ACC112 (cell line): ENCODE measurements around the gene SLC38A8.

Experiments used
- H2AFZ ChIP-seq: fragments of 200-600 bp; sonication (generic); one replicate; pipeline ENCODE4 v1.6.0; 2017; ENCODE audit warnings: antibody characterized with exemption, low read length; ENCODE audit not compliant: unreplicated experiment
- H3K27ac ChIP-seq: fragments of 200-600 bp; sonication (generic); 2 replicates; pipeline ENCODE4 v1.5.1; 2014; ENCODE audit warnings: low read depth, mild to moderate bottlenecking, antibody characterized with exemption, low read length, moderate library complexity
- H3K27me3 ChIP-seq: fragments of 200-600 bp; sonication (generic); 2 replicates; pipeline ENCODE4 v1.6.1; 2014; ENCODE audit warnings: mild to moderate bottlenecking, antibody characterized with exemption, low read length, moderate library complexity, mixed read lengths; ENCODE audit not compliant: insufficient read depth
- H3K36me3 ChIP-seq: fragments of 200-600 bp; sonication (generic); 2 replicates; pipeline ENCODE4 v1.6.1; 2016; ENCODE audit warnings: mild to moderate bottlenecking, antibody characterized with exemption, low read length, moderate library complexity, mixed read lengths; ENCODE audit not compliant: insufficient read depth
- H3K4me1 ChIP-seq: fragments of 200-600 bp; sonication (generic); one replicate; pipeline ENCODE4 v1.6.1; 2016; ENCODE audit warnings: low read length, mixed read lengths; ENCODE audit not compliant: insufficient read depth, unreplicated experiment, control insufficient read depth
- H3K4me3 ChIP-seq: fragments of 200-600 bp; sonication (generic); 2 replicates; pipeline ENCODE4 v1.5.1; 2014; ENCODE audit warnings: mild to moderate bottlenecking, low read depth, low read length
- H3K79me2 ChIP-seq: fragments of 200-600 bp; sonication (generic); one replicate; pipeline ENCODE4 v1.6.0; 2016; ENCODE audit warnings: low read length; ENCODE audit not compliant: control insufficient read depth, unreplicated experiment, insufficient read depth

Gene SLC38A8

DNA sequence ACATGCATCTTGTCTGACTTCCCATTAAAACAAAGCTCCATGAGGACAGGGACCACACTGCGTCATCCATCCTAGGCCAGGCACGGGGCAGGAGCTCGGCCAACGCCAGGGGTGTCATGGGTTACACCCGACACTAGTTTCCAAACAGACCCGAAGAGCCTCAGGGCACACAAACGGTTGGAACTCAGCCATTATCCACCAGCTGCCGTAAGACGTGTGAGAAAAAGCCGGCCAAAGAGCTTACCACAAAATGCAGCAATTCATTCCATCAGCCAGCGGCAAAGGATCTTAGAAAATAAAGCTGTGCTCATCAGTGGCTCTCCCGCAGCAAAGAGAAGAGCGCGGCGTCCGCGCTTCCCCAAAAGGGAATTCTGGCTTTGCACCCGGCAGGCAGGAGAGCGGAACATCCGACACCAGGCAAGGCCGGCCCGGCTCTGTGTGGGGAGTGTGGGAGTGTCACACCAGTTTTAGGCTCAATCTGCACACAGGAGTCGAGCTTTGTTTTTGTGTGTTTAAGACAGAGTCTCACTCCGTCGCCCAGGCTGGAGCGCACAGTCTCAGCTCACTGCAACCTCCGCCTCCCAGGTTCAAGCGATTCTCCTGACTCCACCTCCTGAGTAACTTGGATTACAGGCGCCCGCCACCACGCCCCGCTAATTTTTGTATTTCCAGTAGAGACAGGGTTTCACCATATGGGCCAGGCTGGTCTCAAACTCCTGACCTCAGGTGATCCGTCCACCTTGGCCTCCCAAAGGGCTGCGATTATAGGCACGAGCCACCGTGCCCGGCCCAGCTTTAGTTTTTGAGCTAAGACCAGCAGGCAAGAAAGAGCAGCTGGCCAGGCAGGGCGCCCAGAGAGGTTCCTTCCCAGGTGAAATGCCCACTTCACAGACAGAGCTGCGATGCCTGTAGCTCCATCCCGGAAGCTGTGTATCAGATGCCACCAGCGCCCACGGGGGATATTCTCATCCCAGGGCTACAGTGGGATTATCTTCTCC, 1.5 kb downstream of the SLC38A8 start:
- no peaks in the 10 kb centered on the region for H3K4me1 ChIP-seq
- H3K4me3 ChIP-seq: no peak overlapping the region
- no peaks in the 10 kb centered on the region for H3K36me3 ChIP-seq
- no peak overlapping the region for H3K27ac ChIP-seq
- no peaks in the 10 kb centered on the region for H3K79me2 ChIP-seq
- H3K27me3 ChIP-seq: peaks cover 40% of the 10 kb centered on the region
- H2AFZ ChIP-seq: no peak overlapping the region

DNA sequence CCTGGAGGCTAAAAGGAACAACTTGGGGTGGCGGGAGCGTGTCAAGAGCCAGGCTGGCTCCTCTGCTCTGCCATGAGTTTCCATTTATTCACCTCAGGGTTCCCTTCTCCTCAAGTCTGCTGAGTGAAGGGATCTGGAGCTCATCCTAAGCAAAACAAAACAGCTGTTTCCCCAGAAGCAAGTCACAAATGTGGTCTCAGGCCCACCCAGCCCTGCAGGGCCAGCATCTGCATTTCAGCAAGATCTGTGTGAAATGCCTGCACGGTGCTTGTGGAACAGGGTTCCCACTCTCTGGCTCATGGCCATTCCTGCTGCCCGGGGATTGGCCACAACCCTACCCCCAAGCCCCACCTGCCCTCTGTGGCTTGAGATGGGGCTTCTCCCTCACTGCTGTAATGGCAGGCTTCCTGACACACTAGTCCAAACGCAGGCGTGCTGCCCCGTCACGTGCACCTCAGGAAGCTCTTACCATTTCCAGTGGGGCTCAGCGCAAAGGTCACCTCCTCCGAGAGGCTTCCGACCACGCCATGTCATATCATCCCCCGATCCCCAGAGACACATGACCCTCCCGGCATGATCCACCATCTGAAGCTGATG, 2.3 kb downstream of the SLC38A8 start:
- no peak overlapping the region for H3K4me3 ChIP-seq
- H3K27me3 ChIP-seq: peaks cover 45% of the 10 kb centered on the region
- no peak overlapping the region for H2AFZ ChIP-seq
- no peak overlapping the region for H3K27ac ChIP-seq
- no peaks in the 10 kb centered on the region for H3K36me3 ChIP-seq
- H3K79me2 ChIP-seq: no peaks in the 10 kb centered on the region
- H3K4me1 ChIP-seq: no peaks in the 10 kb centered on the region

DNA sequence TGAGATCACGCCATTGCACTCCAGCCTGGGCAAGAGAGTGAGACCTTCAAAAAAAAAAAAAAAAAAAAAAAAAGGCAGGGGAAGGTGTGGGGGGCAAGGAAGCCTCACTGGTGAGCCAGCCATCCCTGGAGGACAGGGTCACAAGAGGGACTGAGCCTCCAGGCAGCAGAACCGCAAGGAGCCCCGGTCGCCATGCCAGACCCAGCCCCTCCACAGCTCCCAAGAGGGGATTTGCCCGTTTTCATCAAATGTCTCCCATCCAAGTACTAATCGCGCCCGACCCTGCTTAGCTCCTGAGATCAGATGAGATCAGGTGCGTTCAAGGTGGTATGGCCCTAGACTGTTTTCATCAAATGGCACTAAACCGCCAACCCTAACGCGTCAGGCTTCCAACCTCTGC, 2.9 kb downstream of the SLC38A8 start:
- H3K4me1 ChIP-seq: no peaks in the 10 kb centered on the region
- H2AFZ ChIP-seq: no peak overlapping the region
- peaks cover 45% of the 10 kb centered on the region for H3K27me3 ChIP-seq
- no peak overlapping the region for H3K27ac ChIP-seq
- H3K79me2 ChIP-seq: no peaks in the 10 kb centered on the region
- H3K4me3 ChIP-seq: no peak overlapping the region
- no peaks in the 10 kb centered on the region for H3K36me3 ChIP-seq

DNA sequence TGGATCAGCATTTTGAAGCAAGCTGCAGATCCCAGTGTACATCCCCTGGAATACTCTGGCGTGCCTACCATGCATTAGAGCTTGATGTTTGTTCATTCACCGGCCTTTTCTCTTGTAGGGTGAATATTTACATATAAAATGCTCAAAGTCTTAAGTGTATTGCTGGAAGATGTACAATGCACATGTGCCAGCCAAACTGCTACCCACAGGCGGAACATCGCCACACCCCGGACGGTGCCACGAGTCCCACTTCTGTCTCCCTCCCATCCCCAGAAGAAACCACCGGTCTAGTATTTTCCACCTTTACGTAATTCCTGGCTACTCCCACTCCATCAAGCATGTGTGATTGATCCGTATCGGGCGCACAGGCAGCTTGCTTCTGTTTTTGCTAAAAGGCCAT, 4.1 kb downstream of the SLC38A8 start:
- H3K36me3 ChIP-seq: no peaks in the 10 kb centered on the region
- H3K4me1 ChIP-seq: no peaks in the 10 kb centered on the region
- no peak overlapping the region for H3K27ac ChIP-seq
- H3K79me2 ChIP-seq: no peaks in the 10 kb centered on the region
- H2AFZ ChIP-seq: no peak overlapping the region
- peaks cover 45% of the 10 kb centered on the region for H3K27me3 ChIP-seq
- H3K4me3 ChIP-seq: no peak overlapping the region

DNA sequence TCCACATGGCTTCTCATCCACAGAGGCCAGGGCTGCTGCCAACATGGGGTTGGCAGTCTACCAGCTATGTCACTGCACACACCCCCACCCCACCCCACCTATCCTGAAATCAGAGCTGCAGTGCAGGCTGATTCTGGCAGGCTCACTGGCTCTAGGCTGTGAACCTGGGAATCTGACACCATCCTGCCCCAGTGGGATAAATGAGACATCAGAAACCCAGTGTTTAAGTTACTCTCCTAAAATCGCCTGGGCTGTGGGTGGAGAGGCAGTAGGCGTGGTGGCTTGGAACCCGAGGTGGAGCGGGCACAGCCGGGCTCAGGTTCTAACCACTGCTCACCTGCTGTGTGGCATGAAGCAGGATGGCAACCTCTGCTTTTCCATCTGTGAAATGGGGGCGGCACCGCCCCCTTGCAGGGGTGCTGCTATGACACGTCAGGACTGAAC, 5.6 kb downstream of the SLC38A8 start:
- H3K4me1 ChIP-seq: no peaks in the 10 kb centered on the region
- no peak overlapping the region for H3K4me3 ChIP-seq
- no peak overlapping the region for H3K27ac ChIP-seq
- H3K36me3 ChIP-seq: no peaks in the 10 kb centered on the region
- H2AFZ ChIP-seq: no peak overlapping the region
- no peaks in the 10 kb centered on the region for H3K79me2 ChIP-seq
- H3K27me3 ChIP-seq: peaks cover 44% of the 10 kb centered on the region

DNA sequence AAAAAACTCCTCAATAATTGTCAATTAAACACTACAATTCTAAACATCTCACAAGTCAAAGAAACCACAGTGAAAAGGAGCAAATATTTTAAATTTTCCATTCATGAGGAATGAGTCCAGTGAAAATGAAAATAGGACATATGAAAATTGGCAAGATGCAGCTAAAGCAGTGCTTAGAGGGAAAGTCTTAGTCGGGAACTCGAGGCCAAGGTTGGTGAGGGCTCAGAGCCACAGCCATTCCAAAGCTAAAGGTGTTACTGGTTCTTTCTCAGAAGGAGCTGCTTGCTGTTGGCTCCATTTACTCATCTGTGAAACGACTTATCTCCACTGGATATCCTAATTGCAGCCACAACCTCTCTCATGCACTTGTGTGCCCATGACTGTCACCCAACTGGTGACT, 6.5 kb downstream of the SLC38A8 start:
- Histone ChIP-seq H3K4me3 (no peak overlapping the region), H3K36me3 (no peaks in the 10 kb centered on the region), H3K79me2 (no peaks in the 10 kb centered on the region), H3K27me3 (peaks cover 35% of the 10 kb centered on the region), H3K4me1 (no peaks in the 10 kb centered on the region), H3K27ac (no peak overlapping the region), H2AFZ (no peak overlapping the region)

DNA sequence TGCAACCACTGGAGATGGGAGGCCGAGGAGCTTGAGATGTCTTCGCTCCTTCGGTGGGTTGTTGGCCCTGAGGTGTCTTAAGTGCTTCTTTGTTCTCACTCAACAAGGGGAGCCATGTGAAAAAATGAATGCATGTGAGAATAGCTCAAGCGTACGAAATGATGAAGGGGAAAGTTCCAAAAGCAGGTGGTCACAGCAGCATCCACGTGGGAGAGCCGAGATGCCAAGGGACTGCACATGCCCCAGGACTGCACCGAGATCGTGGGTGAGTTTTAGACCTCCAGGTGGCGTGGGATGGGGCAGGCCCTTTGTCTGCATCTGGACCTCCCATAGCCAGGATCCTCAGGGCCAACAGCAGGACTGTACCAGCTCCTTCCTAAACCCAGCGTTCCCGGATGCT, 8.1 kb downstream of the SLC38A8 start:
- Histone ChIP-seq H2AFZ (no peak overlapping the region), H3K4me1 (no peaks in the 10 kb centered on the region), H3K4me3 (no peak overlapping the region), H3K79me2 (no peaks in the 10 kb centered on the region), H3K27ac (no peak overlapping the region), H3K27me3 (peaks cover 19% of the 10 kb centered on the region), H3K36me3 (no peaks in the 10 kb centered on the region)

DNA sequence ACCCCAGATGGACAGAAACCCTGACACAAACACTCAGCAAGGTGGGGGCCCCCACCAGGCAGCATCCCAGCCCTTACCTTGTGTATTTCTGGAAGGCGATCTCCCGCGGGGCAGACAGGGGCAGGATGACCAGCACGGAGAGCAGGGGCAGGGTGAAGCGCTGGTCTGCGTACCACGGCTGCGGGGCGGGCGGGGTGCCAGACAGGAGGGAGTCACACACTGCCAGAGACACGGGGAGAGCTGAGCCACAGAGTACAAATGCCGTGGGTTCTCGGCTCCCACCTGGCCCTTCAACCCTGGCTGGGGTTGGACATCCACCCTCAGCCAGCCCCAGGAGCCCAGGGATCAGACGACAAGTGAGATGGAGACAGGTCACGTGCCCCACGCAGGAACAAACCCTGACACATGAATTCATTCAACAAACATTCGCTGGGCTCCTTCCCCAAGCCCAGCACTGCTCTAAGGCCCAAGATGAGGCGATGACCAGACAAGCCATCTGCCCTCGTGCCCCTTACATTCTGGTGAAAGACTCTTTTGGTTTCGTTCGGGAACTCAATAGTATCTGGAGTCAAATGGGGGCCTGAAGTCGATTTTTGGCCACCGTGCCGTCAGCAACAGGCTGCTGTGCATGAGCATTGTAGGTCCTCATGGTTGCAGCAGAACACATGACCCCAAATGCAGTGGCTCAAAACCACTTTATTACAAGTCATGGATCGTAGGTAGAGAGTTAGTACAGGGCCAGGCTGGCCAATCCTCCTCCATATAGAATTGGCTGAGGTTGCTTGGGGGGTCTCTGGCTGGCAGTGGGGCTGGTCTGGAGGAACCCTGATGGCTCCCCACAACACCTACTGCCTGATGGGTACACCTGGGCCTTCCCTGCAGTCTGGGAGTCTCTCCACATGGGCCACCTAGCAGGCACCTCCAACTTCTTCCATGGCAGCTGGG, 9.1 kb downstream of the SLC38A8 start:
- Histone ChIP-seq H3K27ac (no peak overlapping the region), H3K79me2 (no peaks in the 10 kb centered on the region), H3K27me3 (peaks cover 12% of the 10 kb centered on the region), H3K36me3 (no peaks in the 10 kb centered on the region), H2AFZ (no peak overlapping the region), H3K4me1 (no peaks in the 10 kb centered on the region), H3K4me3 (no peak overlapping the region)

DNA sequence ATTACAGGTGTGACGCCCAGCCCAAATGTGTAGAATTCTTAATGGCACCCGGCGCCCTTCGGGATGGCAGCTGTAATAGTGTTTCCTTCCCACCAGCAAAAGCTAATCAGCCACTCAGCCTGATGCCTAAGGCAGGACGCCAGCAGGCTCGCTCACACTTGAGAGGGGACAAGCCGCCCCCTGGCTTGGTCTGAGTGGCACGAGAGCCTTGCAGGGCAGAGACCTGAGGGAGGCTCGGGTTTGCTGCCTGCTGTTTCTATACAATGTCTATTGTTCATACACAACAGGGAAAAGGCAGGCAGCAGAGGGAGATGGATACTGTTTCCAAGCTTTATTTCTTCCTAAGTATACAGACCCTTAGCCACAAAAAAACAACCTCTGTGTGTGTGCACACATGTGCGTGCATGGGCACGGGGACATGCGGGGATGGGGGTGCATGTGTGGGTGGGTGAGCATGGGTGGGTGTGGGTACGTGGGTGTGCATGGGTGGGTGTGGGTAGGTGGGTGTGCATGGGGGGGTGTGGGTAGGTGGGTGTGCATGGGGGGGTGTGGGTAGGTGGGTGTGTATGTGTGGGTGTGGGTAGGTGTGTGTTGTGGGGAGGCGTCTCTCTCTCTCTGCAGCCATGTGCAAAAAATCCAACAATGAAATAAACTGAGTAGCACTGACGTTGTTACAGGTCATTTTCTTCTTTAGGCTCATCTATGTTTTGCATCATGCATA, 10.0 kb downstream of the SLC38A8 start:
- Histone ChIP-seq H2AFZ (no peak overlapping the region), H3K27me3 (peaks cover 8% of the 10 kb centered on the region; the same call in 1 of the 2 replicates), H3K4me1 (no peaks in the 10 kb centered on the region), H3K27ac (no peak overlapping the region), H3K4me3 (no peak overlapping the region), H3K79me2 (no peaks in the 10 kb centered on the region), H3K36me3 (no peaks in the 10 kb centered on the region)

DNA sequence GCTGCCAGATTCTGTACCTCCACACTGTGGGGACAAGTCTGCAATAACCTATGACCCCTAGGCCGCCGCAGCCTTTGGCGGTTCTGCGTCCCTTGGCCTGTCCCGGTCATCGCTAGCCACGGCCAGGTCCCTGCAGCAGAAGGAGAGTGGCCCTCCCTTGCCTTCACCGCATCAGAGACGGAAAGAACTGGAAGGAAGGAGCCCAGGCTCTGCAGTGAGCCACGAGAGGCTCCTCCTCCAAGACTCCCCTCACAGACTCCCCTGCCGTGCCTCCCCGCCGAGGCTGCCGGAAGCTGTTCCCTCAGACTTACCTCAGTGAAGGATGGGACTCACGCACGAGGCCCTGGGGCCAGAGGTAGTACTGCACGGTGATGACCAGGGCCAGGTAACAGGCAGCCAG, 11.0 kb downstream of the SLC38A8 start:
- Histone ChIP-seq H3K4me3 (no peak overlapping the region), H3K27ac (no peak overlapping the region), H2AFZ (no peak overlapping the region), H3K79me2 (no peaks in the 10 kb centered on the region), H3K4me1 (no peaks in the 10 kb centered on the region), H3K27me3 (peaks cover 8% of the 10 kb centered on the region; the same call in 1 of the 2 replicates), H3K36me3 (no peaks in the 10 kb centered on the region)
